ENCODE results near the gene PTPRT.

PTPRT gene

DNA sequence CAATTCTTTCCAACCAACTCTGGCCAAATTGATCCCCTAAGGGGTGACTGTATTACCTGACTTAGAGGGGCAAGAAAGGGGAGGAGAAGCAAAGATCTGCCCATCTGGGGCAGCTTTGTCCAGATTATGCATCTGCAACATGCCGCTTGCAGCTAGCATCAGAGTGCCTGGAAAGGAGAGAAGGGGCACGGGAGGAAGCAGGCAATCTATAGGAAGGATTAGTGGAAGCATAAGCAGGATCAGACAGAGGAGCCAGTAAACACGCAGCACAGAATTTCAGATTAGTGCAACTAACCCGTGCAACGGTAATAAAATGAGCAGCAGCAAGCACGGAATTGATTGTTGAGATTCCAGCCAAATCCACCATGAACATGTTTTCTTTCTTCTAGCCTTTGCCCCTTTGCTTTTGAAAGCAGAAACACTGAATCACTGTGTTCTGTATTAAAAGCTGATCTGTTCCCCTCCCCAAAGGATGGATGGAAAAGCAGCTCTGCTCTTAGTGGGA lies 927.9 kb downstream of the PTPRT start:
- WGBS, 2 experiments = 87 to 92% methylated on average over 6 of the region's 6 CpGs
- Histone ChIP-seq H3K4me3 (ENCODE audit: insufficient read depth, low read depth, low read length) (no peak overlapping the region), H3K9me3 (ENCODE audit: control insufficient read depth, low read length) (no peaks in the 10 kb centered on the region), H3K27me3 (ENCODE audit: control insufficient read depth, insufficient read depth, low read length, poor library complexity, severe bottlenecking) (no peaks in the 10 kb centered on the region), H3K36me3 (ENCODE audit: control insufficient read depth, insufficient read depth, low read length) (no peaks in the 10 kb centered on the region), H3K27ac (ENCODE audit: insufficient read depth, low read depth, low read length, poor library complexity, severe bottlenecking) (no peak overlapping the region), H3K4me1 (ENCODE audit: control insufficient read depth, insufficient read depth, low read length) (no peaks in the 10 kb centered on the region)

- Histone ChIP-seq H3K36me3 (ENCODE audit: control insufficient read depth, insufficient read depth, low read length) (no peaks in the 10 kb centered on the region), H3K4me3 (ENCODE audit: insufficient read depth, low read depth, low read length) (no peak overlapping the region), H3K27me3 (ENCODE audit: control insufficient read depth, insufficient read depth, low read length, poor library complexity, severe bottlenecking) (no peaks in the 10 kb centered on the region), H3K4me1 (ENCODE audit: control insufficient read depth, insufficient read depth, low read length) (no peaks in the 10 kb centered on the region), H3K27ac (ENCODE audit: insufficient read depth, low read depth, low read length, poor library complexity, severe bottlenecking) (no peak overlapping the region), H3K9me3 (ENCODE audit: control insufficient read depth, low read length) (no peaks in the 10 kb centered on the region)
- 81 to 85% methylated on average over 4 of the region's 4 CpGs for WGBS, 2 experiments
These were observed 929.5 kb downstream of the PTPRT start for GRCh38 chr20:42260184-42260583.

- 94 to 95% methylated on average over 4 of the region's 4 CpGs for WGBS, 2 experiments
- Histone ChIP-seq H3K36me3 (ENCODE audit: control insufficient read depth, insufficient read depth, low read length) (no peaks in the 10 kb centered on the region), H3K9me3 (ENCODE audit: control insufficient read depth, low read length) (no peaks in the 10 kb centered on the region), H3K27ac (ENCODE audit: insufficient read depth, low read depth, low read length, poor library complexity, severe bottlenecking) (no peak overlapping the region), H3K27me3 (ENCODE audit: control insufficient read depth, insufficient read depth, low read length, poor library complexity, severe bottlenecking) (no peaks in the 10 kb centered on the region), H3K4me1 (ENCODE audit: control insufficient read depth, insufficient read depth, low read length) (no peaks in the 10 kb centered on the region), H3K4me3 (ENCODE audit: insufficient read depth, low read depth, low read length) (no peak overlapping the region)
These were observed 930.3 kb downstream of the PTPRT start for GRCh38 chr20:42259389-42259788.

- WGBS, 2 experiments = 94 to 100% methylated on average over 4 to 6 of the region's 6 CpGs
- Histone ChIP-seq H3K27ac (ENCODE audit: insufficient read depth, low read depth, low read length, poor library complexity, severe bottlenecking) (no peak overlapping the region), H3K4me3 (ENCODE audit: insufficient read depth, low read depth, low read length) (no peak overlapping the region)
These were observed 931.0 kb downstream of the PTPRT start for GRCh38 chr20:42258564-42259302.

GRCh38 chr20:42255821-42256220 lies 933.9 kb downstream of the PTPRT start:
- Histone ChIP-seq H3K27me3 (ENCODE audit: control insufficient read depth, insufficient read depth, low read length, poor library complexity, severe bottlenecking) (no peaks in the 10 kb centered on the region), H3K27ac (ENCODE audit: insufficient read depth, low read depth, low read length, poor library complexity, severe bottlenecking) (no peak overlapping the region), H3K4me3 (ENCODE audit: insufficient read depth, low read depth, low read length) (no peak overlapping the region), H3K4me1 (ENCODE audit: control insufficient read depth, insufficient read depth, low read length) (no peaks in the 10 kb centered on the region), H3K9me3 (ENCODE audit: control insufficient read depth, low read length) (peaks cover 2% of the 10 kb centered on the region), H3K36me3 (ENCODE audit: control insufficient read depth, insufficient read depth, low read length) (no peaks in the 10 kb centered on the region)
- 67 to 70% methylated on average over 3 of the region's 3 CpGs for WGBS, 2 experiments

More at GRCh38 chr20:42258564-42259302, 931.0 kb downstream of the PTPRT start:
- Histone ChIP-seq H3K9me3 (ENCODE audit: control insufficient read depth, low read length) (no peaks in the 10 kb centered on the region), H3K36me3 (ENCODE audit: control insufficient read depth, insufficient read depth, low read length) (no peaks in the 10 kb centered on the region), H3K27me3 (ENCODE audit: control insufficient read depth, insufficient read depth, low read length, poor library complexity, severe bottlenecking) (no peaks in the 10 kb centered on the region), H3K4me1 (ENCODE audit: control insufficient read depth, insufficient read depth, low read length) (no peaks in the 10 kb centered on the region)

GRCh38 chr20:42254673-42255072 lies 935.0 kb downstream of the PTPRT start:
- 95 to 96% methylated on average over 2 of the region's 2 CpGs for WGBS, 2 experiments
- Histone ChIP-seq H3K27me3 (ENCODE audit: control insufficient read depth, insufficient read depth, low read length, poor library complexity, severe bottlenecking) (no peaks in the 10 kb centered on the region), H3K27ac (ENCODE audit: insufficient read depth, low read depth, low read length, poor library complexity, severe bottlenecking) (no peak overlapping the region), H3K36me3 (ENCODE audit: control insufficient read depth, insufficient read depth, low read length) (no peaks in the 10 kb centered on the region), H3K4me1 (ENCODE audit: control insufficient read depth, insufficient read depth, low read length) (no peaks in the 10 kb centered on the region), H3K9me3 (ENCODE audit: control insufficient read depth, low read length) (peaks cover 2% of the 10 kb centered on the region), H3K4me3 (ENCODE audit: insufficient read depth, low read depth, low read length) (no peak overlapping the region)

GRCh38 chr20:42252116-42252515 lies 937.6 kb downstream of the PTPRT start:
- WGBS, 2 experiments = 91 to 93% methylated on average over 4 of the region's 4 CpGs
- H3K27ac ChIP-seq (ENCODE audit: insufficient read depth, low read depth, low read length, poor library complexity, severe bottlenecking) = no peak overlapping the region
- peaks cover 2% of the 10 kb centered on the region for H3K9me3 ChIP-seq (ENCODE audit: control insufficient read depth, low read length)

GRCh38 chr20:42218621-42219374 lies 970.9 kb downstream of the PTPRT start:
- Histone ChIP-seq H3K27me3 (ENCODE audit: control insufficient read depth, insufficient read depth, low read length, poor library complexity, severe bottlenecking) (no peaks in the 10 kb centered on the region), H3K9me3 (ENCODE audit: control insufficient read depth, low read length) (no peaks in the 10 kb centered on the region), H3K4me3 (ENCODE audit: insufficient read depth, low read depth, low read length) (no peak overlapping the region), H3K27ac (ENCODE audit: insufficient read depth, low read depth, low read length, poor library complexity, severe bottlenecking) (no peak overlapping the region), H3K36me3 (ENCODE audit: control insufficient read depth, insufficient read depth, low read length) (no peaks in the 10 kb centered on the region), H3K4me1 (ENCODE audit: control insufficient read depth, insufficient read depth, low read length) (no peaks in the 10 kb centered on the region)
- WGBS, 2 experiments = 87 to 89% methylated on average over 14 of the region's 14 CpGs

More at GRCh38 chr20:42252116-42252515, 937.6 kb downstream of the PTPRT start:
- Histone ChIP-seq H3K36me3 (ENCODE audit: control insufficient read depth, insufficient read depth, low read length) (no peaks in the 10 kb centered on the region), H3K4me3 (ENCODE audit: insufficient read depth, low read depth, low read length) (no peak overlapping the region), H3K4me1 (ENCODE audit: control insufficient read depth, insufficient read depth, low read length) (no peaks in the 10 kb centered on the region), H3K27me3 (ENCODE audit: control insufficient read depth, insufficient read depth, low read length, poor library complexity, severe bottlenecking) (no peaks in the 10 kb centered on the region)

DNA sequence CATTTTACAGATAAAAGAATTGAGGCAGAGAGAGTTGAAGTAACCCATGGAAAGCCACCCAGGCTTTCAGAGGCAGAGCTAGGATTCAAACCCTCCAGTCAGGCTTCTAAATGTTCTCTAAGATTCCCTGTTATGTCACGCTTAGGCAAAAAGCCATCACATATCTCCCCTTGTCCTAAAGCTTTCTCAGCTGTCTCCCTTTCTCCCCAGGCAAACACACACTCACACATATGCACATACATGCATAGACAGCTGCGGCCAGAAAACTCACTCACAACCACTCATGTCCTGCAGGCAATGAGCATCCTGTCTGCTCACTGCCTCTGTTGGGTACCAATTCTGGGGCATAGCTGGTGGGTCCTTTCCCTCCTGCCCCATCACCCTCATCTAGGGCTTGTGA lies 975.6 kb downstream of the PTPRT start:
- H3K9me3 ChIP-seq (ENCODE audit: control insufficient read depth, low read length) = no peaks in the 10 kb centered on the region
- H3K4me1 ChIP-seq (ENCODE audit: control insufficient read depth, insufficient read depth, low read length) = no peaks in the 10 kb centered on the region
- 89 to 91% methylated on average over 2 of the region's 2 CpGs for whole genome bisulfite sequencing, 2 experiments

DNA sequence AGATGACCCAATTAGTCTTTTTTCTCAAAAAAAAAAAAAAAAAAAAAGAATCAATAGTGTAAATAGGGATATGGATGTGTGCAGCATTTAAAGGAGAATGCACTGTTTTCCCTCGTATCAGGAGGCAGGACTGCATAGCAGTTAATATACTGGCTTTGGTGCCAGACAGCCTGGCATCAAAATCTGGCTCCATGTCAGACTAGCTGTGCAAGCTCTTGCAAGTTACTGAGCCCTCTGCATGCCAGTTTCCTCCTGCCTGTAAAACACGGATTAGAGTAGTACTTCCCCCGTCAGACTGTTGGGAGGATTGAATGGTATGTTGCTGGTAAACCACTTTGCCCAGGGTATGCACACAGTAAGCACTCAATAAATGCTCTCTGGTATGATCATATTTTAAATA lies 977.3 kb downstream of the PTPRT start:
- H3K36me3 ChIP-seq (ENCODE audit: control insufficient read depth, insufficient read depth, low read length) = no peaks in the 10 kb centered on the region
- H3K27ac ChIP-seq (ENCODE audit: insufficient read depth, low read depth, low read length, poor library complexity, severe bottlenecking) = no peak overlapping the region
- 87 to 91% methylated on average over 3 of the region's 3 CpGs for WGBS, 2 experiments
- H3K27me3 ChIP-seq (ENCODE audit: control insufficient read depth, insufficient read depth, low read length, poor library complexity, severe bottlenecking) = no peaks in the 10 kb centered on the region
- H3K9me3 ChIP-seq (ENCODE audit: control insufficient read depth, low read length) = no peaks in the 10 kb centered on the region
- H3K4me3 ChIP-seq (ENCODE audit: insufficient read depth, low read depth, low read length) = no peak overlapping the region
- H3K4me1 ChIP-seq (ENCODE audit: control insufficient read depth, insufficient read depth, low read length) = no peaks in the 10 kb centered on the region

More for the DNA sequence above, 975.6 kb downstream of the PTPRT start:
- no peaks in the 10 kb centered on the region for H3K36me3 ChIP-seq (ENCODE audit: control insufficient read depth, insufficient read depth, low read length)
- no peaks in the 10 kb centered on the region for H3K27me3 ChIP-seq (ENCODE audit: control insufficient read depth, insufficient read depth, low read length, poor library complexity, severe bottlenecking)
- H3K4me3 ChIP-seq (ENCODE audit: insufficient read depth, low read depth, low read length) = no peak overlapping the region
- H3K27ac ChIP-seq (ENCODE audit: insufficient read depth, low read depth, low read length, poor library complexity, severe bottlenecking) = no peak overlapping the region
